NCI-H2196 treated with DMSO at 0.1 percent for 48 hours (cell line): ENCODE measurements around the gene GRIPAP1.

Source experiments
- DNase-seq: peaks from one replicate; lab custom pipeline; 2025; ENCODE audit not compliant: unreplicated experiment; lab: John Stamatoyannopoulos, UW

GRIPAP1 gene

GRCh38 chrX:48924270-48924669 is 77.8 kb downstream of the GRIPAP1 start:
- DNase-seq, result no peak

- no peak for DNase-seq
These were observed 78.3 kb downstream of the GRIPAP1 start for GRCh38 chrX:48923771-48924170.
